MM.1S (cell line): ENCODE data around the gene DGLUCY.

Experiments used
- EZH2 ChIP-seq: fragments of 300-600 bp; sonication (generic); optimal IDR thresholded peaks from 2 replicates; pipeline ENCODE3; 2017; ENCODE audit warnings: low read depth, mild to moderate bottlenecking, antibody characterized with exemption, low read length, mixed read lengths
- EZH2phosphoT487 ChIP-seq: fragments of 300-600 bp; sonication (generic); IDR thresholded peaks from 2 replicates; pipeline ENCODE4 v1.6.1; 2018; ENCODE audit warnings: antibody characterized with exemption, low read length
- TF ChIP-seq, protein P1 (sequence below): fragments of 300-600 bp; sonication (generic); IDR thresholded peaks from 2 replicates; pipeline ENCODE4 v1.5.1; 2016; ENCODE audit warnings: antibody characterized with exemption, low read length, mixed read lengths

GRCh38 chr14:91090743-91091142, 23.1 kb upstream of the DGLUCY start:
- TF ChIP-seq, protein P1, sequence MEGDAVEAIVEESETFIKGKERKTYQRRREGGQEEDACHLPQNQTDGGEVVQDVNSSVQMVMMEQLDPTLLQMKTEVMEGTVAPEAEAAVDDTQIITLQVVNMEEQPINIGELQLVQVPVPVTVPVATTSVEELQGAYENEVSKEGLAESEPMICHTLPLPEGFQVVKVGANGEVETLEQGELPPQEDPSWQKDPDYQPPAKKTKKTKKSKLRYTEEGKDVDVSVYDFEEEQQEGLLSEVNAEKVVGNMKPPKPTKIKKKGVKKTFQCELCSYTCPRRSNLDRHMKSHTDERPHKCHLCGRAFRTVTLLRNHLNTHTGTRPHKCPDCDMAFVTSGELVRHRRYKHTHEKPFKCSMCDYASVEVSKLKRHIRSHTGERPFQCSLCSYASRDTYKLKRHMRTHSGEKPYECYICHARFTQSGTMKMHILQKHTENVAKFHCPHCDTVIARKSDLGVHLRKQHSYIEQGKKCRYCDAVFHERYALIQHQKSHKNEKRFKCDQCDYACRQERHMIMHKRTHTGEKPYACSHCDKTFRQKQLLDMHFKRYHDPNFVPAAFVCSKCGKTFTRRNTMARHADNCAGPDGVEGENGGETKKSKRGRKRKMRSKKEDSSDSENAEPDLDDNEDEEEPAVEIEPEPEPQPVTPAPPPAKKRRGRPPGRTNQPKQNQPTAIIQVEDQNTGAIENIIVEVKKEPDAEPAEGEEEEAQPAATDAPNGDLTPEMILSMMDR, result no peak
- TF ChIP-seq EZH2phosphoT487 (no peak), EZH2 (no peak)
